Lower leg skin (tissue), 3 donors: ENCODE data around the gene CYP2B6.

ENCODE experiments used
- POLR2A ChIP-seq, 2 donors: fragments of 450-650 bp; IDR thresholded peaks; one replicate each; pipeline ENCODE4 v1.6.1; 2016 to 2017; ENCODE audit warnings: antibody characterized with exemption in 2 of 2, mild to moderate bottlenecking in 1 of 2, moderate library complexity in 1 of 2
- TF ChIP-seq, protein P1 (sequence below), 3 donors: fragments of 450-650 bp; IDR thresholded peaks; one replicate each; pipeline ENCODE4 v1.5.1; 2016; ENCODE audit warnings: antibody characterized with exemption in 3 of 3, mild to moderate bottlenecking in 3 of 3, moderate library complexity in 2 of 3

GRCh38 chr19:41064974-41065569 is 74.0 kb downstream of the CYP2B6 start:
- TF ChIP-seq, protein P1, sequence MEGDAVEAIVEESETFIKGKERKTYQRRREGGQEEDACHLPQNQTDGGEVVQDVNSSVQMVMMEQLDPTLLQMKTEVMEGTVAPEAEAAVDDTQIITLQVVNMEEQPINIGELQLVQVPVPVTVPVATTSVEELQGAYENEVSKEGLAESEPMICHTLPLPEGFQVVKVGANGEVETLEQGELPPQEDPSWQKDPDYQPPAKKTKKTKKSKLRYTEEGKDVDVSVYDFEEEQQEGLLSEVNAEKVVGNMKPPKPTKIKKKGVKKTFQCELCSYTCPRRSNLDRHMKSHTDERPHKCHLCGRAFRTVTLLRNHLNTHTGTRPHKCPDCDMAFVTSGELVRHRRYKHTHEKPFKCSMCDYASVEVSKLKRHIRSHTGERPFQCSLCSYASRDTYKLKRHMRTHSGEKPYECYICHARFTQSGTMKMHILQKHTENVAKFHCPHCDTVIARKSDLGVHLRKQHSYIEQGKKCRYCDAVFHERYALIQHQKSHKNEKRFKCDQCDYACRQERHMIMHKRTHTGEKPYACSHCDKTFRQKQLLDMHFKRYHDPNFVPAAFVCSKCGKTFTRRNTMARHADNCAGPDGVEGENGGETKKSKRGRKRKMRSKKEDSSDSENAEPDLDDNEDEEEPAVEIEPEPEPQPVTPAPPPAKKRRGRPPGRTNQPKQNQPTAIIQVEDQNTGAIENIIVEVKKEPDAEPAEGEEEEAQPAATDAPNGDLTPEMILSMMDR (IDR thresholded peaks at IDR 0.05) = no peak
- TF ChIP-seq POLR2A (IDR thresholded peaks at IDR 0.05) = no peak
